Fibroblast of lung (primary cell): ENCODE data around the gene CHN2. TPM values are rescaled to one million over a fixed set of nuclear protein-coding genes. Genes with fewer than 3 reads are reported as not detected.

Experiments used
- DNase-seq, 2 donors: peaks; one replicate each; pipeline versions ENCODE4 v3.0.0 to v3.0.0-alpha.2; 2010; ENCODE audit warnings: low read depth in 2 of 2
- H2AFZ ChIP-seq: 2 replicates; pipeline ENCODE4 v1.5.1; 2012; ENCODE audit warnings: low read length, control low read depth, inconsistent platforms
- H3K27ac ChIP-seq: 2 replicates; pipeline ENCODE4 v1.5.1; 2011; ENCODE audit warnings: low read length, control low read depth; ENCODE audit not compliant: insufficient read depth
- H3K27me3 ChIP-seq: 2 replicates; pipeline ENCODE4 v1.5.1; 2011; ENCODE audit warnings: mild to moderate bottlenecking, low read length; ENCODE audit not compliant: control insufficient read depth, insufficient read depth
- H3K36me3 ChIP-seq: 2 replicates; pipeline ENCODE4 v1.5.1; 2011; ENCODE audit warnings: low read length; ENCODE audit not compliant: control insufficient read depth, insufficient read depth
- H3K4me1 ChIP-seq: 2 replicates; pipeline ENCODE4 v1.5.1; 2011; ENCODE audit warnings: low read length; ENCODE audit not compliant: control insufficient read depth, insufficient read depth; ENCODE audit errors: extremely low read depth
- H3K4me2 ChIP-seq: 2 replicates; pipeline ENCODE4 v1.5.1; 2011; ENCODE audit warnings: low read length, control low read depth; ENCODE audit not compliant: insufficient read depth; ENCODE audit errors: extremely low read depth
- H3K4me3 ChIP-seq, 4 experiments: fragments of 200-600 bp in 1 of 4; sonication (generic) in 1 of 4; replicated peaks in 1 of 4; 2 replicates each; pipeline ENCODE4 v1.5.1; 2011 to 2016; ENCODE audit warnings: low read length in 4 of 4, low read depth in 3 of 4, mild to moderate bottlenecking in 3 of 4, control low read depth in 2 of 4, inconsistent platforms in 1 of 4, mixed read lengths in 1 of 4; ENCODE audit not compliant: insufficient read depth in 1 of 4; ENCODE audit errors: control extremely low read depth in 1 of 4
- H3K79me2 ChIP-seq: 2 replicates; pipeline ENCODE4 v1.5.1; 2012; ENCODE audit warnings: mild to moderate bottlenecking, low read length, inconsistent platforms; ENCODE audit not compliant: control insufficient read depth, insufficient read depth
- H3K9ac ChIP-seq: 2 replicates; pipeline ENCODE4 v1.5.1; 2011; ENCODE audit warnings: mild to moderate bottlenecking, low read length, control low read depth; ENCODE audit not compliant: insufficient read depth
- H3K9me3 ChIP-seq: 2 replicates; pipeline ENCODE4 v1.5.1; 2012; ENCODE audit warnings: low read depth, low read length; ENCODE audit not compliant: control insufficient read depth, insufficient read depth
- H4K20me1 ChIP-seq: 2 replicates; pipeline ENCODE4 v1.5.1; 2011; ENCODE audit warnings: low read length; ENCODE audit not compliant: control insufficient read depth, insufficient read depth; ENCODE audit errors: extremely low read depth
- EZH2 ChIP-seq: IDR thresholded peaks from 2 replicates; pipeline ENCODE4 v1.5.1; 2012; ENCODE audit warnings: low read length, control low read depth, mild to moderate bottlenecking; ENCODE audit errors: missing control alignments
- polyA plus RNA-seq, 2 donors: library from polyadenylated mRNA; depleted of rRNA in 1 of 2; stranded (reverse) in 1 of 2; unstranded in 1 of 2; fragments of >200 nt; gene quantifications; 2 replicates each; pipeline ENCODE4 v1.2.1, GENCODE V29; 2011 to 2012; ENCODE audit warnings: missing spikeins in 1 of 2
- total RNA-seq: library from RNA; depleted of rRNA; stranded (reverse); fragments of >200 nt; gene quantifications from 2 replicates; pipeline ENCODE4 v1.2.1, GENCODE V29; 2014
- TF ChIP-seq, protein P1 (sequence below), 2 donors: IDR thresholded peaks in 1 of 2; conservative IDR thresholded peaks in 1 of 2; 1 replicate in 1 of 2; 2 replicates in 1 of 2; pipeline ENCODE4 v1.5.1; 2011 to 2012; ENCODE audit warnings: low read length in 2 of 2, control low read depth in 1 of 2, inconsistent platforms in 1 of 2, low read depth in 1 of 2, mild to moderate bottlenecking in 1 of 2

The CHN2 gene
- total and polyA plus RNA-seq, 2 donors (not counting 1 experiment from before 2014, with no cell fraction given) = 0.33 to 0.53 TPM

DNA sequence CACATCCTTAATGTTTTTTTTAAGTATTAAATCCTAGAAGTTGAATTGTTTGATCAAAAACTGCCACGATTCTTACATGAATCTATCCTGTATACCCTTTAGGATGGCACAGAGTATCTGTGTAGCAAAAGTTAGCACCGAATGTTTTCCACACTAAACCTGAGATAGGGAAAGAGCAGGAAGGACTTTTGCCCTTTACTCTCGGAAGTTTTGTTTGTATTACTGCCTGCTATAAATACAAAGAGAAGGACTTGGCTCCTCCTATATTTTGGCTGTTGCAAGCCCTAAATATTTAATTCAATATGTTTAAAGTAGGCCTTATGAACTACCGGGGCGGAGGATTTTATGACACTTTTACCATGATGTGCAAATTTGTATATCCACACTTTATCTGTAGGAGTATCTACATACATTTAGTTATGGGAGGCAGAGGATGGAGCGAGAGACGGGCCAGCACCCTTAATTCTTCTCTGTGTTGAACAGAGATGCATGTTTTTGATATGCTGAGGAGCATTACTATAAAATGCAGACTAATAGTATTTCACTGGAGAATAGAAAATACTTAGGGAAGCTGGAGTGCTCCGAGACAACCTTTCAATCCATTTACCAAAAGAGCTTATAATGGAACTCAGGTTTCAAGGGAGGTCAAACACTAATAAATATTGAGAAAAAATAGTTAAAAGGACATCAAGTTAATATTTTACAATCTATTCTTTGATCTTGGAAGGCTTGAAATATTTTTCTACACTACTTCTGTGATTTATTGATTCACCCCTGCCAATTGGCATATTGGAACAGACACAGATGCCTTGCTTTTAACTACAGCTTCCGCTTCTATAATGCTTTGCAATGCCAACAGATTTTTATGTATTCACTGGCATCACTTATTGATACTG is 97.4 kb downstream of the CHN2 start:
- Histone ChIP-seq H3K36me3 (no peaks in the 10 kb centered on the region), H2AFZ (no peak overlapping the region), H3K27me3 (no peaks in the 10 kb centered on the region), H3K79me2 (no peaks in the 10 kb centered on the region), H4K20me1 (no peaks in the 10 kb centered on the region), H3K27ac (no peak overlapping the region), H3K9me3 (no peaks in the 10 kb centered on the region), H3K4me3 (no peak overlapping the region), H3K4me2 (no peak overlapping the region), H3K9ac (no peak overlapping the region), H3K4me1 (no peaks in the 10 kb centered on the region)
- DNase-seq = no peak
- TF ChIP-seq, protein P1, sequence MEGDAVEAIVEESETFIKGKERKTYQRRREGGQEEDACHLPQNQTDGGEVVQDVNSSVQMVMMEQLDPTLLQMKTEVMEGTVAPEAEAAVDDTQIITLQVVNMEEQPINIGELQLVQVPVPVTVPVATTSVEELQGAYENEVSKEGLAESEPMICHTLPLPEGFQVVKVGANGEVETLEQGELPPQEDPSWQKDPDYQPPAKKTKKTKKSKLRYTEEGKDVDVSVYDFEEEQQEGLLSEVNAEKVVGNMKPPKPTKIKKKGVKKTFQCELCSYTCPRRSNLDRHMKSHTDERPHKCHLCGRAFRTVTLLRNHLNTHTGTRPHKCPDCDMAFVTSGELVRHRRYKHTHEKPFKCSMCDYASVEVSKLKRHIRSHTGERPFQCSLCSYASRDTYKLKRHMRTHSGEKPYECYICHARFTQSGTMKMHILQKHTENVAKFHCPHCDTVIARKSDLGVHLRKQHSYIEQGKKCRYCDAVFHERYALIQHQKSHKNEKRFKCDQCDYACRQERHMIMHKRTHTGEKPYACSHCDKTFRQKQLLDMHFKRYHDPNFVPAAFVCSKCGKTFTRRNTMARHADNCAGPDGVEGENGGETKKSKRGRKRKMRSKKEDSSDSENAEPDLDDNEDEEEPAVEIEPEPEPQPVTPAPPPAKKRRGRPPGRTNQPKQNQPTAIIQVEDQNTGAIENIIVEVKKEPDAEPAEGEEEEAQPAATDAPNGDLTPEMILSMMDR (conservative IDR thresholded peaks at IDR 0.05 in 1 of 2, IDR thresholded peaks at IDR 0.05 in 1 of 2; ENCODE audit: low read depth in 1 of 2, low read length in 2 of 2) = no peak
- TF ChIP-seq EZH2 = no peak

DNA sequence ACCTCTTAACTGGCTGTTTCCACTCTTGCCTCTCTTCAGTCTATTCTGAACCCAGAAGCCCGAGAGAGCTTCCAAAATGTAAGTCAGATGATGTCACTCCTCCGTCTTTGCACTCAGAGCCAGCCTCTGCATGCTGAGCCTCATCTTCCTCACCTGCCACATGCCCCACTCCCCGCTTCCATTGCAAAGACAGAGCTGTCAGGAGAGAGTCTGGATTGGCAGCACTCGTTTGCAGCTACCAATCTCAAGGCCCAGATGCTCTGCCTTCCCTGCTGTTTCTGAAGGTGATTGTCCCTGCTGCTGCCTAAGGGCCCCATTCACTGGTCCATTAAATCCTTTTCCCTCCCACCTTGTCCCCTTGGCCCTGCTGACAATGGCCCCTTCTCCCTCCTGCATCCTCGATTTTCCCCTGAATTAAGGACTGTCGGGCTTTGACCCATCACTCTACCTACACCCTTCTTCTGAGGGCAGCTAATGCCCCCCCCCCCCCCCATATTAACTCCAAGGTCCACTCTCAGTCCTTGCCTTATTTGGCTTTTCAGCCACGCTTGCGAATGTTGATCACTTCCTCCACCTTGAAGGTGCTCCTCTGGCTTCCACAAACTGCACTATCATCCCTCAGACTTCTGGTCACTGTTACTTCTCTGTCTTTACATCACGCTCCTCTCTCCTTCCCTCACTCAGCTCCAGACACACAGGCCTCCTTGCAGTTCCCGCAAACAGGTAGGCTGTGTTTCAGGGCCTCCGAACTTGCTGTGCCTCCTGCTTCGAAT is 98.5 kb downstream of the CHN2 start:
- no peaks in the 10 kb centered on the region for H4K20me1 ChIP-seq
- H3K36me3 ChIP-seq = no peaks in the 10 kb centered on the region
- H2AFZ ChIP-seq = no peak overlapping the region
- no peak overlapping the region for H3K4me2 ChIP-seq
- H3K4me3 ChIP-seq = no peak overlapping the region
- no peak overlapping the region for H3K27ac ChIP-seq
- no peaks in the 10 kb centered on the region for H3K79me2 ChIP-seq
- TF ChIP-seq, protein P1 (conservative IDR thresholded peaks at IDR 0.05 in 1 of 2, IDR thresholded peaks at IDR 0.05 in 1 of 2; ENCODE audit: low read depth in 1 of 2, low read length in 2 of 2) = no peak
- no peak for TF ChIP-seq EZH2
- DNase-seq = no peak
- H3K4me1 ChIP-seq = no peaks in the 10 kb centered on the region
- no peak overlapping the region for H3K9ac ChIP-seq
- H3K9me3 ChIP-seq = no peaks in the 10 kb centered on the region
- no peaks in the 10 kb centered on the region for H3K27me3 ChIP-seq

DNA sequence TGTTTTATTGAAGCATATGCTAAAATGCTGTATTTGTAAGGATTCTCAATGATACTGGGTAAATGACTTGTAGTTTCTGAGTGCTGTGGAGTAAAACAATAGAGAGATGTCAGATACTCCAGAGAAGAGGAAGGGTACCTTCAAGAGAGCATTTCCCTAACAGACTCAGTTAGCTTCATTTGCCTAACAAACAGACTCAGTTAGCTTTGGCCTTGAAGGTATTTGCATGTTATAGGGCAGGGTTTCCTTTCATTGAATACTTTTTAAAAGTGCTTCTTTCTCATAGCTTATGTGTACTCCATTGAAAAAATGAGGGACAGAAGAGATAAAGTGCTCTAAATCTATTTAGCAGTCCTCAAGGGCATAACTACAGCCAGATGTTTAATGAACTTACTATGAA is 101.8 kb downstream of the CHN2 start:
- TF ChIP-seq EZH2 = no peak
- TF ChIP-seq, protein P1 (conservative IDR thresholded peaks at IDR 0.05 in 1 of 2, IDR thresholded peaks at IDR 0.05 in 1 of 2; ENCODE audit: low read depth in 1 of 2, low read length in 2 of 2) = no peak
- Histone ChIP-seq H3K4me3 (no peak overlapping the region), H3K9ac (no peak overlapping the region), H4K20me1 (no peaks in the 10 kb centered on the region), H3K9me3 (no peaks in the 10 kb centered on the region), H3K4me1 (no peaks in the 10 kb centered on the region), H3K27ac (no peak overlapping the region), H3K79me2 (no peaks in the 10 kb centered on the region), H3K27me3 (no peaks in the 10 kb centered on the region), H2AFZ (no peak overlapping the region), H3K36me3 (no peaks in the 10 kb centered on the region), H3K4me2 (no peak overlapping the region)
- no peak for DNase-seq
